Right kidney (tissue), 1 donor: Measurements from ENCODE around the gene KANK2.
"Not testable (repeated sequence)": the region's sequence is repeated elsewhere in the genome, so short reads cannot be mapped to it uniquely, and the experiment has no call there.

Source experiments
- DNase-seq: peaks from one replicate; pipeline ENCODE4 v3.0.0-alpha.2; 2016

The KANK2 gene

GRCh38 chr19:11172576-11172975 lies 24.8 kb downstream of the KANK2 start:
- DNase-seq, result no peak

- DNase-seq, result no peak
Observed at GRCh38 chr19:11171144-11171543, 26.2 kb downstream of the KANK2 start.

GRCh38 chr19:11169896-11170678 lies 27.3 kb downstream of the KANK2 start:
- no peak for DNase-seq

GRCh38 chr19:11168568-11168967 lies 28.8 kb downstream of the KANK2 start:
- no peak for DNase-seq

- DNase-seq, result no peak
Observed at GRCh38 chr19:11166281-11167142, 30.8 kb downstream of the KANK2 start.

- no peak for DNase-seq
Observed at GRCh38 chr19:11165486-11166030, 31.8 kb downstream of the KANK2 start.

GRCh38 chr19:11164879-11165406 lies 32.4 kb downstream of the KANK2 start:
- DNase-seq, result no peak

- no peak for DNase-seq
Observed at GRCh38 chr19:11164296-11164695, 33.0 kb downstream of the KANK2 start.

GRCh38 chr19:11160440-11160768 lies 36.9 kb downstream of the KANK2 start:
- not testable (repeated sequence) for DNase-seq

- no peak for DNase-seq
Observed at GRCh38 chr19:11159598-11160439, 37.5 kb downstream of the KANK2 start.

GRCh38 chr19:11155373-11156120 lies 41.8 kb downstream of the KANK2 start, which contains the start of gene SPC24:
Gene SPC24 (minus strand): TSS chr19:11155782. CDS start chr19:11155776, 6 bp downstream.
- peak; percentile 90 for DNase-seq

GRCh38 chr19:11154683-11155047 lies 42.7 kb downstream of the KANK2 start:
- DNase-seq, result no peak

GRCh38 chr19:11152318-11153062 lies 44.9 kb downstream of the KANK2 start:
- DNase-seq, result no peak

GRCh38 chr19:11151181-11151580 lies 46.2 kb downstream of the KANK2 start:
- no peak for DNase-seq

GRCh38 chr19:11148001-11148400 lies 49.3 kb downstream of the KANK2 start:
- DNase-seq, result no peak

GRCh38 chr19:11145536-11145924 lies 51.8 kb downstream of the KANK2 start:
- DNase-seq, result no peak

GRCh38 chr19:11142528-11143171 lies 54.7 kb downstream of the KANK2 start:
- DNase-seq, result peak; percentile 71

- DNase-seq, result peak; percentile 53
Observed at GRCh38 chr19:11141937-11142527, 55.3 kb downstream of the KANK2 start.

- DNase-seq, result no peak
Observed at GRCh38 chr19:11140896-11141295, 56.4 kb downstream of the KANK2 start.
